HUES64 (cell line): Measurements from ENCODE around the gene NFAT5.

Source experiments
- H3K27ac ChIP-seq: 2 replicates; pipeline ENCODE4 v1.7.0; 2013; ENCODE audit warnings: low read depth, low read length, inconsistent platforms
- H3K27me3 ChIP-seq: 2 replicates; pipeline ENCODE4 v1.6.1; 2013; ENCODE audit warnings: mild to moderate bottlenecking, low read length; ENCODE audit not compliant: insufficient read depth
- H3K36me3 ChIP-seq: 2 replicates; pipeline ENCODE4 v1.6.1; 2013; ENCODE audit warnings: mild to moderate bottlenecking, low read length; ENCODE audit not compliant: insufficient read depth
- H3K4me1 ChIP-seq: 2 replicates; pipeline ENCODE4 v1.6.1; 2013; ENCODE audit warnings: mild to moderate bottlenecking, low read length, moderate library complexity; ENCODE audit not compliant: insufficient read depth
- H3K4me3 ChIP-seq: 2 replicates; pipeline ENCODE4 v1.5.1; 2013; ENCODE audit warnings: mild to moderate bottlenecking, low read length, moderate library complexity
- H3K9ac ChIP-seq: 2 replicates; pipeline ENCODE4 v1.6.1; 2013; ENCODE audit warnings: mild to moderate bottlenecking, low read depth, low read length
- H3K9me3 ChIP-seq: 2 replicates; pipeline ENCODE4 v1.6.1; 2013; ENCODE audit warnings: low read depth, low read length; ENCODE audit not compliant: insufficient read depth
- WGBS: fragments of 150-250, 120-280 bp; methylation state at CpG from one replicate; pipeline ENCODE4 v1.1.7; 2013; ENCODE audit warnings: missing lambda C conversion rate; 5-methylcytosine and 5-hydroxymethylcytosine counted together

NFAT5 gene

GRCh38 chr16:69600202-69600601 lies 34.4 kb downstream of the NFAT5 start:
- no peaks in the 10 kb centered on the region for H3K27me3 ChIP-seq
- H3K4me3 ChIP-seq, result no peak overlapping the region
- H3K4me1 ChIP-seq, result no peaks in the 10 kb centered on the region
- H3K36me3 ChIP-seq, result no peaks in the 10 kb centered on the region
- no peak overlapping the region for H3K9ac ChIP-seq
- H3K27ac ChIP-seq, result no peak overlapping the region
- no peaks in the 10 kb centered on the region for H3K9me3 ChIP-seq

- no peaks in the 10 kb centered on the region for H3K27me3 ChIP-seq
- no peaks in the 10 kb centered on the region for H3K9me3 ChIP-seq
- H3K36me3 ChIP-seq, result no peaks in the 10 kb centered on the region
- no peak overlapping the region for H3K4me3 ChIP-seq
- 95% methylated on average over 6 of the region's 6 CpGs for WGBS
- no peak overlapping the region for H3K27ac ChIP-seq
- H3K4me1 ChIP-seq, result no peaks in the 10 kb centered on the region
- H3K9ac ChIP-seq, result no peak overlapping the region
Observed at GRCh38 chr16:69601250-69601649, 35.5 kb downstream of the NFAT5 start.

- Histone ChIP-seq H3K9me3 (no peaks in the 10 kb centered on the region), H3K4me1 (peaks cover 16% of the 10 kb centered on the region), H3K4me3 (no peak overlapping the region), H3K36me3 (no peaks in the 10 kb centered on the region), H3K27ac (no peak overlapping the region), H3K27me3 (no peaks in the 10 kb centered on the region), H3K9ac (no peak overlapping the region)
Observed at GRCh38 chr16:69606985-69607384, 41.2 kb downstream of the NFAT5 start.

- peaks cover 17% of the 10 kb centered on the region for H3K4me1 ChIP-seq
- no peak overlapping the region for H3K9ac ChIP-seq
- H3K36me3 ChIP-seq, result no peaks in the 10 kb centered on the region
- H3K27me3 ChIP-seq, result no peaks in the 10 kb centered on the region
- no peaks in the 10 kb centered on the region for H3K9me3 ChIP-seq
- H3K4me3 ChIP-seq, result no peak overlapping the region
- no peak overlapping the region for H3K27ac ChIP-seq
Observed at GRCh38 chr16:69607674-69608073, 41.9 kb downstream of the NFAT5 start.

- Histone ChIP-seq H3K27ac (peak overlapping the region; percentile 16; the same call in 1 of the 2 replicates), H3K4me1 (peaks cover 21% of the 10 kb centered on the region), H3K9ac (peak overlapping the region; percentile 49; the same call in 1 of the 2 replicates), H3K27me3 (no peaks in the 10 kb centered on the region), H3K4me3 (no peak overlapping the region), H3K9me3 (no peaks in the 10 kb centered on the region), H3K36me3 (no peaks in the 10 kb centered on the region)
- WGBS, result 80% methylated on average over 1 of the region's 1 CpG
Observed at GRCh38 chr16:69610356-69610755, 44.6 kb downstream of the NFAT5 start.

GRCh38 chr16:69611103-69611640 lies 45.4 kb downstream of the NFAT5 start:
- Histone ChIP-seq H3K9me3 (no peaks in the 10 kb centered on the region), H3K36me3 (no peaks in the 10 kb centered on the region), H3K9ac (no peak overlapping the region), H3K27me3 (no peaks in the 10 kb centered on the region), H3K4me1 (peaks cover 21% of the 10 kb centered on the region), H3K4me3 (no peak overlapping the region), H3K27ac (no peak overlapping the region)

GRCh38 chr16:69613378-69614154 lies 47.8 kb downstream of the NFAT5 start:
- H3K27me3 ChIP-seq, result no peaks in the 10 kb centered on the region
- H3K36me3 ChIP-seq, result no peaks in the 10 kb centered on the region
- H3K4me1 ChIP-seq, result peaks cover 21% of the 10 kb centered on the region
- H3K9me3 ChIP-seq, result no peaks in the 10 kb centered on the region
- H3K9ac ChIP-seq, result no peak overlapping the region
- no peak overlapping the region for H3K27ac ChIP-seq
- WGBS, result 90% methylated on average over 1 of the region's 1 CpG
- no peak overlapping the region for H3K4me3 ChIP-seq

GRCh38 chr16:69615528-69615927 lies 49.8 kb downstream of the NFAT5 start:
- Histone ChIP-seq H3K4me3 (no peak overlapping the region), H3K4me1 (peaks cover 13% of the 10 kb centered on the region), H3K9ac (no peak overlapping the region), H3K27me3 (no peaks in the 10 kb centered on the region), H3K9me3 (no peaks in the 10 kb centered on the region), H3K27ac (no peak overlapping the region), H3K36me3 (no peaks in the 10 kb centered on the region)
- 94% methylated on average over 2 of the region's 2 CpGs for WGBS

GRCh38 chr16:69616082-69616481 lies 50.3 kb downstream of the NFAT5 start:
- no peak overlapping the region for H3K9ac ChIP-seq
- H3K27me3 ChIP-seq, result no peaks in the 10 kb centered on the region
- 93% methylated on average over 4 of the region's 4 CpGs for WGBS
- no peak overlapping the region for H3K4me3 ChIP-seq
- no peaks in the 10 kb centered on the region for H3K36me3 ChIP-seq
- no peak overlapping the region for H3K27ac ChIP-seq
- H3K9me3 ChIP-seq, result no peaks in the 10 kb centered on the region
- peaks cover 8% of the 10 kb centered on the region for H3K4me1 ChIP-seq

- Histone ChIP-seq H3K4me1 (no peaks in the 10 kb centered on the region), H3K9ac (no peak overlapping the region)
- 91% methylated on average over 1 of the region's 1 CpG for WGBS
Observed at GRCh38 chr16:69618307-69618706, 52.5 kb downstream of the NFAT5 start.

GRCh38 chr16:69618721-69619120 lies 53.0 kb downstream of the NFAT5 start:
- Histone ChIP-seq H3K4me3 (no peak overlapping the region), H3K9me3 (no peaks in the 10 kb centered on the region), H3K9ac (no peak overlapping the region), H3K4me1 (no peaks in the 10 kb centered on the region), H3K27me3 (no peaks in the 10 kb centered on the region), H3K27ac (no peak overlapping the region), H3K36me3 (no peaks in the 10 kb centered on the region)
- 97% methylated on average over 2 of the region's 3 CpGs for WGBS

More at GRCh38 chr16:69618307-69618706, 52.5 kb downstream of the NFAT5 start:
- Histone ChIP-seq H3K4me3 (no peak overlapping the region), H3K36me3 (no peaks in the 10 kb centered on the region), H3K9me3 (no peaks in the 10 kb centered on the region), H3K27ac (no peak overlapping the region), H3K27me3 (no peaks in the 10 kb centered on the region)

- H3K36me3 ChIP-seq, result no peaks in the 10 kb centered on the region
- H3K4me1 ChIP-seq, result no peaks in the 10 kb centered on the region
- H3K9me3 ChIP-seq, result no peaks in the 10 kb centered on the region
- H3K9ac ChIP-seq, result no peak overlapping the region
- no peak overlapping the region for H3K4me3 ChIP-seq
- H3K27me3 ChIP-seq, result no peaks in the 10 kb centered on the region
- H3K27ac ChIP-seq, result no peak overlapping the region
Observed at GRCh38 chr16:69619514-69619913, 53.7 kb downstream of the NFAT5 start.
